Neural progenitor cell (in vitro differentiated cells): Measurements from ENCODE around the gene PAPOLB. TPM values are rescaled to one million over a fixed set of nuclear protein-coding genes. Genes with fewer than 3 reads are reported as not detected.

Experiments
- DNase-seq: peaks from one replicate; pipeline ENCODE4 v3.0.0-alpha.2; 2016; ENCODE audit warnings: low spot score
- H2AFZ ChIP-seq: fragments of 200-600 bp; sonication (generic); replicated peaks from 2 replicates; pipeline ENCODE4 v1.6.1; 2016; ENCODE audit warnings: antibody characterized with exemption
- H3F3A ChIP-seq: fragments of 200-600 bp; sonication (generic); 2 replicates; pipeline ENCODE4 v1.6.1; 2016; ENCODE audit warnings: antibody characterized with exemption, low read depth
- H3K27ac ChIP-seq: fragments of 200-600 bp; sonication (generic); 2 replicates; pipeline ENCODE4 v1.5.1; 2016; ENCODE audit warnings: mild to moderate bottlenecking
- H3K27me3 ChIP-seq: fragments of 200-600 bp; sonication (generic); 2 replicates; pipeline ENCODE4 v1.6.1; 2016; ENCODE audit warnings: mild to moderate bottlenecking, moderate library complexity
- H3K36me3 ChIP-seq: fragments of 200-600 bp; sonication (generic); 2 replicates; pipeline ENCODE4 v1.5.1; 2016
- H3K4me1 ChIP-seq: fragments of 200-600 bp; sonication (generic); 2 replicates; pipeline ENCODE4 v1.6.1; 2016; ENCODE audit warnings: mixed run types
- H3K4me2 ChIP-seq: fragments of 200-600 bp; sonication (generic); 2 replicates; pipeline ENCODE4 v1.6.1; 2016
- H3K4me3 ChIP-seq: fragments of 200-600 bp; sonication (generic); 2 replicates; pipeline ENCODE4 v1.5.1; 2016
- H3K79me2 ChIP-seq: fragments of 200-600 bp; sonication (generic); 2 replicates; pipeline ENCODE4 v1.6.1; 2016; ENCODE audit warnings: low read depth
- H3K9ac ChIP-seq: fragments of 200-600 bp; sonication (generic); 2 replicates; pipeline ENCODE4 v1.6.1; 2016
- H3K9me3 ChIP-seq: fragments of 200-600 bp; sonication (generic); 2 replicates; pipeline ENCODE4 v1.5.1; 2016; ENCODE audit warnings: low read depth
- H4K20me1 ChIP-seq: fragments of 200-600 bp; sonication (generic); 2 replicates; pipeline ENCODE4 v1.6.1; 2016; ENCODE audit warnings: low read depth
- H3K27ac Mint-ChIP-seq: 3 replicates; pipeline ENCODE4 v1.8.0; 2021; ENCODE audit warnings: mixed read lengths
- H3K27me3 Mint-ChIP-seq: 2 replicates; pipeline ENCODE4 v1.8.0; 2022; ENCODE audit warnings: low read depth, mild to moderate bottlenecking, inconsistent platforms, moderate library complexity, mixed read lengths; ENCODE audit not compliant: insufficient read depth
- H3K36me3 Mint-ChIP-seq: 3 replicates; pipeline ENCODE4 v1.8.0; 2021; ENCODE audit warnings: mixed read lengths
- H3K4me1 Mint-ChIP-seq: 3 replicates; pipeline ENCODE4 v1.8.0; 2021; ENCODE audit warnings: mixed read lengths
- H3K4me3 Mint-ChIP-seq: 3 replicates; pipeline ENCODE4 v1.8.0; 2021; ENCODE audit warnings: mild to moderate bottlenecking, moderate library complexity, mixed read lengths
- H3K9me3 Mint-ChIP-seq: 3 replicates; pipeline ENCODE4 v1.8.0; 2020; ENCODE audit warnings: mixed read lengths
- EZH2 ChIP-seq: fragments of 200-600 bp; sonication (generic); IDR thresholded peaks from 2 replicates; pipeline ENCODE4 v1.6.1; 2017; ENCODE audit warnings: antibody characterized with exemption, mild to moderate bottlenecking, moderate library complexity
- EZH2phosphoT487 ChIP-seq: fragments of 200-600 bp; sonication (generic); IDR thresholded peaks from 2 replicates; pipeline ENCODE4 v1.6.1; 2017; ENCODE audit warnings: antibody characterized with exemption
- total RNA-seq: library from RNA; depleted of rRNA; stranded (reverse); fragments of >200 nt; gene quantifications from 2 replicates; pipeline ENCODE4 v1.2.3, GENCODE V29; 2015; ENCODE audit warnings: low replicate concordance
- TF ChIP-seq, protein P1 (sequence below): fragments of 200-600 bp; sonication (generic); IDR thresholded peaks from 2 replicates; pipeline ENCODE4 v1.5.1; 2017; ENCODE audit warnings: antibody characterized with exemption, mild to moderate bottlenecking

PAPOLB gene
- total RNA-seq, 1 donor from 2014 or later, result not detected

DNA sequence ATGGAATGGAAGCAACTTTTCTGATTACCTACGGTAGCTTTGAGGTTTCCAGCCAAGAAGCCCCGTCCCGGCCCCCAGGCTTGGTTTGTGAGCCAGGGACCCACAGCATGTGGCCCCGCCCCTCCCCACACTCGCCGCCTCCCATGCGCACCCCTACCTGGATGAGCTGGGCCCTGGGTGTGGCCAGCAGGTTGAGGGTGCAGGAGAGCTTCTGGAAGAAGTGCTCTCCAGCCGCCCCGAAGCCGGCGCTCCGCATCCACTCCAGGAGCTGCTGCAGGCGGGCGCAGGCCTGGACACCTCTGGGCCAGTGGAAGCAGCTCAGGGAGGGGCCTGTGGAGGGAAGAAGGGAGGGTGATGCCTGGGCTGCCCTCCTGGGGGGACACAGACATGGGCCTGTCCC is 46.7 kb downstream of the PAPOLB start:
- Histone ChIP-seq H3K9me3 (no peaks in the 10 kb centered on the region), H3K36me3 (no peaks in the 10 kb centered on the region), H3K27me3 (no peaks in the 10 kb centered on the region), H3F3A (no peaks in the 10 kb centered on the region), H3K9ac (no peak overlapping the region), H2AFZ (no peak overlapping the region), H3K4me1 (no peaks in the 10 kb centered on the region), H3K27ac (no peak overlapping the region), H3K4me3 (no peak overlapping the region), H4K20me1 (no peaks in the 10 kb centered on the region), H3K79me2 (no peaks in the 10 kb centered on the region), H3K4me2 (no peak overlapping the region)
- Mint-ChIP-seq H3K9me3 (peaks cover 2% of the 10 kb centered on the region), H3K4me1 (peaks cover 3% of the 10 kb centered on the region), H3K27me3 (peaks cover 4% of the 10 kb centered on the region), H3K27ac (no peak overlapping the region), H3K36me3 (peaks cover 16% of the 10 kb centered on the region), H3K4me3 (no peak overlapping the region)
- TF ChIP-seq, protein P1, sequence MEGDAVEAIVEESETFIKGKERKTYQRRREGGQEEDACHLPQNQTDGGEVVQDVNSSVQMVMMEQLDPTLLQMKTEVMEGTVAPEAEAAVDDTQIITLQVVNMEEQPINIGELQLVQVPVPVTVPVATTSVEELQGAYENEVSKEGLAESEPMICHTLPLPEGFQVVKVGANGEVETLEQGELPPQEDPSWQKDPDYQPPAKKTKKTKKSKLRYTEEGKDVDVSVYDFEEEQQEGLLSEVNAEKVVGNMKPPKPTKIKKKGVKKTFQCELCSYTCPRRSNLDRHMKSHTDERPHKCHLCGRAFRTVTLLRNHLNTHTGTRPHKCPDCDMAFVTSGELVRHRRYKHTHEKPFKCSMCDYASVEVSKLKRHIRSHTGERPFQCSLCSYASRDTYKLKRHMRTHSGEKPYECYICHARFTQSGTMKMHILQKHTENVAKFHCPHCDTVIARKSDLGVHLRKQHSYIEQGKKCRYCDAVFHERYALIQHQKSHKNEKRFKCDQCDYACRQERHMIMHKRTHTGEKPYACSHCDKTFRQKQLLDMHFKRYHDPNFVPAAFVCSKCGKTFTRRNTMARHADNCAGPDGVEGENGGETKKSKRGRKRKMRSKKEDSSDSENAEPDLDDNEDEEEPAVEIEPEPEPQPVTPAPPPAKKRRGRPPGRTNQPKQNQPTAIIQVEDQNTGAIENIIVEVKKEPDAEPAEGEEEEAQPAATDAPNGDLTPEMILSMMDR, result no peak
- TF ChIP-seq EZH2phosphoT487 (no peak), EZH2 (no peak)
- DNase-seq, result no peak

- H3K4me1 Mint-ChIP-seq, result no peaks in the 10 kb centered on the region
- Histone ChIP-seq H3K4me3 (no peak overlapping the region), H3K27ac (no peak overlapping the region), H4K20me1 (no peaks in the 10 kb centered on the region), H3K27me3 (no peaks in the 10 kb centered on the region), H3K9me3 (no peaks in the 10 kb centered on the region), H3F3A (no peaks in the 10 kb centered on the region), H2AFZ (no peak overlapping the region), H3K79me2 (no peaks in the 10 kb centered on the region), H3K9ac (no peak overlapping the region), H3K4me1 (no peaks in the 10 kb centered on the region), H3K4me2 (no peak overlapping the region), H3K36me3 (no peaks in the 10 kb centered on the region)
- H3K27me3 Mint-ChIP-seq, result peaks cover 4% of the 10 kb centered on the region
- peak overlapping the region; percentile 33 for H3K27ac Mint-ChIP-seq
- H3K4me3 Mint-ChIP-seq, result no peak overlapping the region
- TF ChIP-seq EZH2phosphoT487, result no peak
- no peak for TF ChIP-seq EZH2
- TF ChIP-seq, protein P1, result no peak
- H3K36me3 Mint-ChIP-seq, result peaks cover 16% of the 10 kb centered on the region
- peaks cover 2% of the 10 kb centered on the region for H3K9me3 Mint-ChIP-seq
- DNase-seq, result no peak
Measured at GRCh38 chr7:4814433-4814832, 47.4 kb downstream of the PAPOLB start.

DNA sequence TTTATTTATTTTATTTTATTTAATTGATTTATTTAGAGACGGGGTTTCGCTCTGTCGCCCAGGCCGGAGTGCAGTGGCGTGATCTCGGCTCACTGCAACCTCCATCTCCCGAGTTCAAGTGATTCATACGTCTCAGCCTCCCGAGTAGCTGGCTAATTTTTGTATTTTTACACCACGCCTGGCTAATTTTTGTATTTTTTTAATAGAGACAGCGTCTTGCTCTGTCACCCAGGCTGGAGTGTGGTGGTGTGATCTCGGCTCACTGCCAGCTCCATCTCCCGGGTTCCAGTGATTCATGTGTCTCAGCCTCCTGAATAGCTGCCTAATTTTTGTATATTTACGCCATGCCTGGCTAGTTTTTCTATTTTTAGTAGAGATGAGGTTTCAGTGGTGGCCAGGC is 52.2 kb downstream of the PAPOLB start:
- no peaks in the 10 kb centered on the region for H3K79me2 ChIP-seq
- H3K9me3 ChIP-seq, result no peaks in the 10 kb centered on the region
- H3F3A ChIP-seq, result no peaks in the 10 kb centered on the region
- H4K20me1 ChIP-seq, result no peaks in the 10 kb centered on the region
- TF ChIP-seq EZH2phosphoT487, result no peak
- TF ChIP-seq, protein P1, result no peak
- TF ChIP-seq EZH2, result no peak
- no peak overlapping the region for H3K4me3 Mint-ChIP-seq
- no peak overlapping the region for H3K4me3 ChIP-seq
- H3K27me3 Mint-ChIP-seq, result peaks cover under 1% of the 10 kb centered on the region
- H3K4me2 ChIP-seq, result no peak overlapping the region
- no peak for DNase-seq
- H3K36me3 ChIP-seq, result no peaks in the 10 kb centered on the region
- no peaks in the 10 kb centered on the region for H3K27me3 ChIP-seq
- H3K9ac ChIP-seq, result no peak overlapping the region
- no peak overlapping the region for H2AFZ ChIP-seq
- peaks cover 3% of the 10 kb centered on the region for H3K4me1 ChIP-seq
- H3K9me3 Mint-ChIP-seq, result peaks cover 2% of the 10 kb centered on the region
- H3K36me3 Mint-ChIP-seq, result peaks cover 19% of the 10 kb centered on the region
- no peak overlapping the region for H3K27ac ChIP-seq
- no peak overlapping the region for H3K27ac Mint-ChIP-seq
- peaks cover 11% of the 10 kb centered on the region for H3K4me1 Mint-ChIP-seq
